GM23248 (cell line): Measurements from ENCODE around the gene ZNF581. TPM values are rescaled to one million over a fixed set of nuclear protein-coding genes. Genes with fewer than 3 reads are reported as not detected.
A peak's percentile ranks its signal among the peaks of the same experiment; 100 is the strongest.

ENCODE experiments used
- DNase-seq: peaks from one replicate; pipeline ENCODE4 v3.0.0-alpha.2; 2015
- H2AFZ ChIP-seq: fragments of 200-600 bp; sonication (generic); 2 replicates; pipeline ENCODE4 v1.6.1; 2016; ENCODE audit warnings: antibody characterized with exemption
- H3F3A ChIP-seq: fragments of 200-600 bp; sonication (generic); 2 replicates; pipeline ENCODE4 v1.6.1; 2016; ENCODE audit warnings: mild to moderate bottlenecking, antibody characterized with exemption, mixed run types; ENCODE audit not compliant: insufficient read depth
- H3K27ac ChIP-seq: fragments of 200-600 bp; sonication (generic); 2 replicates; pipeline ENCODE4 v1.5.1; 2016; ENCODE audit warnings: mild to moderate bottlenecking
- H3K27me3 ChIP-seq: fragments of 200-600 bp; sonication (generic); replicated peaks from 2 replicates; pipeline ENCODE4 v1.6.1; 2016; ENCODE audit warnings: mild to moderate bottlenecking; ENCODE audit not compliant: insufficient read depth
- H3K36me3 ChIP-seq: fragments of 200-600 bp; sonication (generic); 2 replicates; pipeline ENCODE4 v1.6.1; 2016; ENCODE audit warnings: low read depth, mild to moderate bottlenecking
- H3K4me1 ChIP-seq: fragments of 200-600 bp; sonication (generic); 2 replicates; pipeline ENCODE4 v1.6.1; 2016; ENCODE audit warnings: mild to moderate bottlenecking; ENCODE audit not compliant: insufficient read depth
- H3K4me2 ChIP-seq: fragments of 200-600 bp; sonication (generic); one replicate; pipeline ENCODE4 v1.6.1; 2016; ENCODE audit warnings: mild to moderate bottlenecking; ENCODE audit not compliant: unreplicated experiment
- H3K4me3 ChIP-seq: fragments of 200-600 bp; sonication (generic); 2 replicates; pipeline ENCODE4 v1.5.1; 2016; ENCODE audit warnings: mild to moderate bottlenecking
- H3K79me2 ChIP-seq: fragments of 200-600 bp; sonication (generic); 2 replicates; pipeline ENCODE4 v1.6.1; 2016; ENCODE audit warnings: mild to moderate bottlenecking; ENCODE audit not compliant: insufficient read depth
- H3K9ac ChIP-seq: fragments of 200-600 bp; sonication (generic); 2 replicates; pipeline ENCODE4 v1.6.1; 2016; ENCODE audit warnings: mild to moderate bottlenecking
- H3K9me2 ChIP-seq: fragments of 200-600 bp; sonication (generic); 2 replicates; pipeline ENCODE4 v1.6.1; 2016; ENCODE audit warnings: mixed run types, mild to moderate bottlenecking, moderate library complexity; ENCODE audit not compliant: insufficient read depth
- H3K9me3 ChIP-seq: fragments of 200-600 bp; sonication (generic); one replicate; pipeline ENCODE4 v1.6.1; 2017; ENCODE audit warnings: low read depth
- H4K20me1 ChIP-seq: fragments of 200-600 bp; sonication (generic); 2 replicates; pipeline ENCODE4 v1.6.0; 2016; ENCODE audit not compliant: insufficient read depth
- EZH2 ChIP-seq: fragments of 200-600 bp; sonication (generic); IDR thresholded peaks from 2 replicates; pipeline ENCODE4 v1.6.1; 2018; ENCODE audit warnings: antibody characterized with exemption, mild to moderate bottlenecking; ENCODE audit not compliant: insufficient read depth, poor library complexity, severe bottlenecking
- EZH2phosphoT487 ChIP-seq: fragments of 200-600 bp; sonication (generic); IDR thresholded peaks from 2 replicates; pipeline ENCODE4 v1.6.1; 2018; ENCODE audit warnings: antibody characterized with exemption, moderate library complexity, mild to moderate bottlenecking, low read depth; ENCODE audit not compliant: insufficient read depth
- WGBS, 2 experiments: methylation state at CpG; one replicate each; pipeline ENCODE4 v1.1.6; 2015 to 2017; ENCODE audit warnings: low lambda C conversion rate in 2 of 2, low coverage in 1 of 2; ENCODE audit errors: missing lambda C conversion rate in 2 of 2; 5-methylcytosine and 5-hydroxymethylcytosine counted together
- in situ Hi-C: fragments of 300-500 bp; cut with MboI; formaldehyde crosslinking; loops from 2 replicates; pipeline ENCODE4 v1.15.0; 2020
- polyA plus RNA-seq: library from polyadenylated mRNA; unstranded; fragments of >200 nt; fragmentation: Nextera tagmentation; extraction: Ambion mirVana; gene quantifications from 2 replicates; pipeline ENCODE4 v1.2.1, GENCODE V29; 2016
- total RNA-seq: library from RNA; depleted of rRNA; stranded (reverse); fragments of >200 nt; shearing (Covaris generic); gene quantifications from 2 replicates; pipeline ENCODE4 v1.2.3, GENCODE V29; 2014

Gene ZNF581
- total and polyA plus RNA-seq, 2 experiments from 2014 or later, result 12.1 to 17.6 TPM

GRCh38 chr19:55640043-55640576 is 3.3 kb upstream of the ZNF581 start:
- no peaks in the 10 kb centered on the region for H3K9me2 ChIP-seq
- peak; percentile 93 for DNase-seq
- H3K79me2 ChIP-seq, result peaks cover 69% of the 10 kb centered on the region
- WGBS, 2 experiments, result 4 to 6% methylated on average over 23 to 36 of the region's 38 CpGs
- H2AFZ ChIP-seq, result peak overlapping the region; percentile 64
- peaks cover 5% of the 10 kb centered on the region; the same call in 1 of the 2 replicates for H3K36me3 ChIP-seq
- peaks cover 29% of the 10 kb centered on the region for H3K4me1 ChIP-seq
- peak overlapping the region; percentile 87 for H3K9ac ChIP-seq
- in situ Hi-C loops, result loop anchor here (25.0 kb wide), 1 partner anchor 503 kb away; the partner anchor contains the start of gene TNNT1
- H3K4me2 ChIP-seq, result peak overlapping the region; percentile 90
- H3K27ac ChIP-seq, result peak overlapping the region; percentile 80
- no peaks in the 10 kb centered on the region for H3K9me3 ChIP-seq
- H3K27me3 ChIP-seq, result no peaks in the 10 kb centered on the region
- TF ChIP-seq EZH2, result no peak
- no peak for TF ChIP-seq EZH2phosphoT487
- H3K4me3 ChIP-seq, result peak overlapping the region; percentile 87
- no peaks in the 10 kb centered on the region for H4K20me1 ChIP-seq
- peaks cover 30% of the 10 kb centered on the region for H3F3A ChIP-seq

GRCh38 chr19:55640577-55641425 is 2.6 kb upstream of the ZNF581 start, which contains the start of gene ZNF580:
Gene ZNF580 (plus strand): TSS chr19:55641002. CDS start chr19:55642509, 1,507 bp downstream.
- Histone ChIP-seq H3K4me3 (peak within 1 kb of the TSS; percentile 87), H3K9me3 (no peaks in the 10 kb centered on the region), H3K79me2 (peaks cover 69% of the 10 kb centered on the region), H2AFZ (peak within 1 kb of the TSS; percentile 64), H3K27me3 (no peaks in the 10 kb centered on the region), H3K36me3 (peaks cover 10% of the 10 kb centered on the region; the same call in 1 of the 2 replicates), H3K4me2 (peak within 1 kb of the TSS; percentile 90), H3K9me2 (no peaks in the 10 kb centered on the region), H3K4me1 (peaks cover 27% of the 10 kb centered on the region), H3F3A (peaks cover 34% of the 10 kb centered on the region), H3K9ac (peak within 1 kb of the TSS; percentile 87), H3K27ac (peak within 1 kb of the TSS; percentile 80), H4K20me1 (no peaks in the 10 kb centered on the region)
- TF ChIP-seq EZH2phosphoT487, result no peak
- TF ChIP-seq EZH2, result no peak
- 0 to 2% methylated on average over 12 to 85 of the region's 89 CpGs for WGBS, 2 experiments
- in situ Hi-C loops, result loop anchor here (25.0 kb wide), 1 partner anchor 504 kb away; the partner anchor contains the start of gene TNNT1
- DNase-seq, result peak; percentile 78

- Histone ChIP-seq H4K20me1 (no peaks in the 10 kb centered on the region), H2AFZ (peak overlapping the region; percentile 64), H3K4me1 (peaks cover 19% of the 10 kb centered on the region), H3K4me3 (peak overlapping the region; percentile 87), H3K9ac (peak overlapping the region; percentile 87), H3K27ac (peak overlapping the region; percentile 80), H3K79me2 (peaks cover 69% of the 10 kb centered on the region), H3F3A (peaks cover 35% of the 10 kb centered on the region), H3K4me2 (peak overlapping the region; percentile 90), H3K9me2 (no peaks in the 10 kb centered on the region), H3K36me3 (peaks cover 10% of the 10 kb centered on the region; the same call in 1 of the 2 replicates), H3K9me3 (no peaks in the 10 kb centered on the region), H3K27me3 (no peaks in the 10 kb centered on the region)
- 1 to 2% methylated on average over 13 to 25 of the region's 25 CpGs for WGBS, 2 experiments
- in situ Hi-C loops, result loop anchor here (25.0 kb wide), 1 partner anchor 504 kb away; the partner anchor contains the start of gene TNNT1
- TF ChIP-seq EZH2phosphoT487 (no peak), EZH2 (no peak)
- peak; percentile 61 for DNase-seq
These were observed 1.9 kb upstream of the ZNF581 start for GRCh38 chr19:55641426-55642152.
